ENCODE results near the gene C1orf141. TPM values are rescaled to one million over a fixed set of nuclear protein-coding genes. Genes with fewer than 3 reads are reported as not detected.

The C1orf141 gene
- total and polyA plus RNA-seq, 2 of the 8 experiments (the other 6 are each of a cell fraction or from before 2014, with no cell fraction given): not detected

GRCh38 chr1:67053535-67053784 lies 81.3 kb downstream of the C1orf141 start:
- WGBS, 2 experiments (ENCODE audit: extremely low coverage in 1 of 2, insufficient coverage in 1 of 2, insufficient read length in 1 of 2, insufficient replicate concordance in 2 of 2, low coverage in 1 of 2, low lambda C conversion rate in 2 of 2, missing lambda C conversion rate in 1 of 2): 4% methylated on average over 11 of the region's 34 CpGs; no CpG with 5 or more reads in 1 of the 2 experiments
- peaks cover 0 to 6% (median 2%) of the 10 kb centered on the region in 4 experiments; a peak in 2 of 7 replicates for H3K4me1 ChIP-seq (replicated peaks in 1 of 4; ENCODE audit: control insufficient read depth in 3 of 4, insufficient read depth in 4 of 4, low read length in 3 of 4)
- H3K4me3 ChIP-seq (ENCODE audit: extremely low read depth in 1 of 4, insufficient read depth in 2 of 4, low read depth in 3 of 4, low read length in 4 of 4): peak overlapping the region; percentile 73 to 96 (median 76)
- TF ChIP-seq CHD2 (IDR thresholded peaks at IDR 0.05; ENCODE audit: low read length) (no peak), SUZ12 (IDR thresholded peaks at IDR 0.05; ENCODE audit: low read length) (peak; percentile 32; the same call in 1 of the 2 replicates), BACH1 (IDR thresholded peaks at IDR 0.05; ENCODE audit: low read length) (no peak), HDAC2 (IDR thresholded peaks at IDR 0.05; ENCODE audit: borderline replicate concordance in 1 of 2, low read depth in 2 of 2, low read length in 2 of 2) (no peak), CEBPB (IDR thresholded peaks at IDR 0.05; ENCODE audit: low read depth, low read length) (no peak), TAF7 (optimal IDR thresholded peaks at IDR 0.05; ENCODE audit: borderline replicate concordance, low read depth, low read length) (no peak), TBP (IDR thresholded peaks at IDR 0.05; ENCODE audit: low read depth, low read length) (peak; percentile 32; the same call in 1 of the 2 replicates), KDM4A (IDR thresholded peaks at IDR 0.05; ENCODE audit: low read depth, low read length, severe bottlenecking) (peak; percentile 56), FOSL1 (IDR thresholded peaks at IDR 0.05; ENCODE audit: insufficient read depth, low read depth, low read length) (no peak), CBX8 (IDR thresholded peaks at IDR 0.05; ENCODE audit: borderline replicate concordance, low read depth, low read length) (no peak), SP2 (IDR thresholded peaks at IDR 0.05; ENCODE audit: low read length) (no peak), TCF12 (IDR thresholded peaks at IDR 0.05; ENCODE audit: low read depth, low read length) (no peak), TAF1 (IDR thresholded peaks at IDR 0.05; ENCODE audit: low read depth, low read length) (no peak), RXRA (IDR thresholded peaks at IDR 0.05; ENCODE audit: insufficient read depth, low read depth, low read length) (no peak)
- ChIA-PET POLR2A (ENCODE audit: partially characterized antibody) (interaction anchor here (1.0 to 2.0 kb wide), 8 partner anchors 9 to 64 kb away, joined by 3 to 6 read pairs (median 5); no protein-coding TSS in a partner anchor), CTCF (ENCODE audit: partially characterized antibody) (interaction anchor here (0.9 to 5.6 kb wide), 4 partner anchors 34 to 160 kb away, joined by 3 to 25 read pairs (median 3); no protein-coding TSS in a partner anchor)
- H3K4me2 ChIP-seq (ENCODE audit: insufficient read depth in 1 of 2, low read depth in 2 of 2, low read length in 2 of 2): peak overlapping the region; percentile 86 to 90
- 0 out of 2 replicates have a peak overlapping the region, but pooled peaks have one; percentile 81 for H2BK5ac ChIP-seq (ENCODE audit: low read depth, low read length)
- H4K8ac ChIP-seq (ENCODE audit: extremely low read depth, insufficient read depth, low read length): no peak overlapping the region; the same call in 1 of the 2 replicates
- H2AK5ac ChIP-seq (ENCODE audit: low read depth, low read length): no peak overlapping the region
- no peaks in the 10 kb centered on the region; a peak in 1 of 7 replicates for H3K27me3 ChIP-seq (replicated peaks in 1 of 4; ENCODE audit: control insufficient read depth in 3 of 4, extremely low read depth in 1 of 4, insufficient read depth in 3 of 4, low read length in 3 of 4)
- no peak overlapping the region for H3K14ac ChIP-seq (ENCODE audit: insufficient read length)
- no peak overlapping the region for H2BK12ac ChIP-seq (ENCODE audit: low read depth, low read length)
- peaks cover 0 to 6% (median 0%) of the 10 kb centered on the region in 4 experiments; a peak in 1 of 8 replicates for H3K36me3 ChIP-seq (ENCODE audit: control insufficient read depth in 2 of 4, insufficient read depth in 4 of 4, low read length in 3 of 4)
- DNase-seq (ENCODE audit: low read depth in 1 of 2, low spot score in 2 of 2): peak in 1 of 2 experiments; percentile 69
- no peak overlapping the region for H3K23ac ChIP-seq (ENCODE audit: insufficient read length)
- no peaks in the 10 kb centered on the region for H3K9me3 ChIP-seq (ENCODE audit: insufficient read depth in 2 of 2, low read depth in 1 of 2, low read length in 1 of 2)
- H2BK120ac ChIP-seq (replicated peaks; ENCODE audit: low read depth, low read length): no peak overlapping the region
- H3K18ac ChIP-seq (ENCODE audit: extremely low read depth, low read length): peak overlapping the region; percentile 87
- H4K20me1 ChIP-seq (replicated peaks in 1 of 2; ENCODE audit: control insufficient read depth in 1 of 2, insufficient read depth in 2 of 2, low read length in 2 of 2): peaks cover 0 to 4% of the 10 kb centered on the region in 2 experiments
- H3K9ac ChIP-seq (replicated peaks in 1 of 4; ENCODE audit: extremely low read depth in 1 of 4, low read depth in 3 of 4, low read length in 3 of 4): peak overlapping the region in 3 of 4 experiments; percentile 24 to 68 (median 66); a peak in 5 of 7 replicates
- peak overlapping the region; percentile 81 for H3K56ac ChIP-seq (replicated peaks; ENCODE audit: insufficient read length, low read depth, low read length)
- no peaks in the 10 kb centered on the region; a peak in 1 of 4 replicates for H3K79me2 ChIP-seq (ENCODE audit: control insufficient read depth in 1 of 2, insufficient read depth in 2 of 2, low read length in 2 of 2)
- peaks cover 7% of the 10 kb centered on the region for H3K23me2 ChIP-seq (ENCODE audit: low read depth, low read length)
- H4K5ac ChIP-seq (ENCODE audit: insufficient read length, low read depth, low read length): no peak overlapping the region
- no peak overlapping the region for H3K4ac ChIP-seq (replicated peaks; ENCODE audit: insufficient read length, low read depth, low read length)
- no peaks in the 10 kb centered on the region for H3K79me1 ChIP-seq (ENCODE audit: low read depth, low read length)
- no peak overlapping the region for H2BK20ac ChIP-seq (ENCODE audit: low read length)
- no peak overlapping the region for H4K91ac ChIP-seq (replicated peaks; ENCODE audit: insufficient read length, low read length)
- H3K27ac ChIP-seq (ENCODE audit: low read depth, low read length): no peak overlapping the region
- no peak for FAIRE-seq
- peak overlapping the region; percentile 88; the same call in 1 of the 2 replicates for H2AFZ ChIP-seq (ENCODE audit: low read length)
- no peak overlapping the region for H2BK15ac ChIP-seq (ENCODE audit: low read length)

Data from H1 (cell line).